OCI-LY1 (cell line): ENCODE data around the gene BAD.

Experiments used
- CTCF ChIP-seq: fragments of 200-600 bp; sonication (generic), shearing (Covaris generic); IDR thresholded peaks from 2 replicates; pipeline ENCODE4 v1.5.1; 2017; ENCODE audit warnings: mild to moderate bottlenecking, antibody characterized with exemption, low read length, moderate library complexity, mixed read lengths
- EZH2 ChIP-seq: fragments of 200-600 bp; sonication (generic), shearing (Covaris generic); IDR thresholded peaks from 2 replicates; pipeline ENCODE4 v1.8.0; 2017; ENCODE audit warnings: borderline replicate concordance, mixed run types, mild to moderate bottlenecking, antibody characterized with exemption, low read length, moderate library complexity, mixed read lengths

GRCh38 chr11:64275031-64275800 lies 9.2 kb downstream of the BAD start:
- TF ChIP-seq CTCF (no peak), EZH2 (no peak)
